IMR-90 (cell line): ENCODE results near the gene HOXB6. TPM values are rescaled to one million over a fixed set of nuclear protein-coding genes. Genes with fewer than 3 reads are reported as not detected.
A peak's percentile ranks its signal among the peaks of the same experiment; 100 is the strongest.

Experiments
- ATAC-seq: fragments of 200-7000 bp; cut with Tn5 transposase; 2 replicates; pipeline ENCODE4 v1.9.1; 2020; ENCODE audit warnings: low read depth, mild to moderate bottlenecking, moderate library complexity
- BruUV-seq: library from RNA; stranded (reverse); fragments of 400-500 nt; replicated peaks from 2 replicates; lab custom pipeline; 2021; lab: Mats Ljungman, UMichigan
- CTCF ChIA-PET: fragments of 300-600 bp; formaldehyde crosslinking; extraction: SDS; loops from one replicate; lab custom pipeline; 2021; ENCODE audit warnings: antibody characterized with exemption; lab: Yijun Ruan, JAX
- POLR2A ChIA-PET: fragments of 300-600 bp; sonication (Branson Sonifier 250); formaldehyde crosslinking; loops from one replicate; lab custom pipeline; 2022; ENCODE audit warnings: antibody characterized with exemption; ENCODE audit not compliant: unreplicated experiment; lab: Charles Lee
- DNase-seq: peaks from one replicate; pipeline ENCODE4 v3.0.0; 2013
- H2AFZ ChIP-seq: replicated peaks from 2 replicates; pipeline ENCODE3; 2013; ENCODE audit warnings: low read length, mild to moderate bottlenecking; ENCODE audit not compliant: poor library complexity
- H2AK5ac ChIP-seq: 2 replicates; pipeline ENCODE4 v1.6.1; 2013; ENCODE audit warnings: low read depth, low read length, inconsistent platforms
- H2AK9ac ChIP-seq: replicated peaks from 2 replicates; pipeline ENCODE3; 2013; ENCODE audit warnings: mild to moderate bottlenecking, low read depth, low read length, moderate library complexity; ENCODE audit not compliant: poor library complexity
- H2BK120ac ChIP-seq: 2 replicates; pipeline ENCODE4 v1.6.1; 2013; ENCODE audit warnings: low read depth, low read length, inconsistent platforms
- H2BK15ac ChIP-seq: 3 replicates; pipeline ENCODE4 v1.6.1; 2013; ENCODE audit warnings: low read depth, low read length, inconsistent platforms
- H2BK20ac ChIP-seq: 2 replicates; pipeline ENCODE4 v1.6.1; 2013; ENCODE audit warnings: low read depth, mild to moderate bottlenecking, inconsistent platforms, low read length, moderate library complexity
- H2BK5ac ChIP-seq: 2 replicates; pipeline ENCODE4 v1.6.1; 2013; ENCODE audit warnings: mild to moderate bottlenecking, low read depth, low read length, inconsistent platforms; ENCODE audit not compliant: poor library complexity, severe bottlenecking
- H3K14ac ChIP-seq: replicated peaks from 2 replicates; pipeline ENCODE4 v1.6.1; 2013; ENCODE audit warnings: low read depth, low read length, inconsistent platforms
- H3K18ac ChIP-seq: 2 replicates; pipeline ENCODE4 v1.6.1; 2013; ENCODE audit warnings: low read depth, low read length, control low read depth
- H3K23ac ChIP-seq: 2 replicates; pipeline ENCODE4 v1.6.1; 2013; ENCODE audit warnings: low read depth, low read length, inconsistent platforms
- H3K27ac ChIP-seq: 2 replicates; pipeline ENCODE4 v1.5.1; 2013; ENCODE audit warnings: mild to moderate bottlenecking, control low read depth, low read length; ENCODE audit not compliant: insufficient read depth
- H3K27me3 ChIP-seq: 2 replicates; pipeline ENCODE4 v1.6.1; 2013; ENCODE audit warnings: low read length; ENCODE audit not compliant: control insufficient read depth, insufficient read depth
- H3K36me3 ChIP-seq: 2 replicates; pipeline ENCODE4 v1.6.1; 2013; ENCODE audit warnings: low read length, mixed read lengths; ENCODE audit not compliant: control insufficient read depth, insufficient read depth
- H3K4ac ChIP-seq: 2 replicates; pipeline ENCODE4 v1.6.1; 2013; ENCODE audit warnings: low read depth, low read length, inconsistent platforms
- H3K4me1 ChIP-seq: 2 replicates; pipeline ENCODE4 v1.6.1; 2013; ENCODE audit warnings: low read length, mixed read lengths; ENCODE audit not compliant: control insufficient read depth, insufficient read depth
- H3K4me2 ChIP-seq: 2 replicates; pipeline ENCODE4 v1.6.1; 2013; ENCODE audit warnings: low read depth, mild to moderate bottlenecking, control low read depth, low read length, moderate library complexity
- H3K4me3 ChIP-seq: 2 replicates; pipeline ENCODE4 v1.5.1; 2013; ENCODE audit warnings: low read depth, mild to moderate bottlenecking, control low read depth, low read length, moderate library complexity; ENCODE audit not compliant: insufficient read depth
- H3K56ac ChIP-seq: 2 replicates; pipeline ENCODE4 v1.6.1; 2013; ENCODE audit warnings: low read length, inconsistent platforms; ENCODE audit not compliant: insufficient read depth; ENCODE audit errors: extremely low read depth
- H3K79me1 ChIP-seq, 2 experiments: 2 replicates each; pipeline ENCODE4 v1.6.1; 2013; ENCODE audit warnings: low read length in 2 of 2, inconsistent platforms in 1 of 2, low read depth in 1 of 2
- H3K9ac ChIP-seq: 2 replicates; pipeline ENCODE4 v1.6.1; 2013; ENCODE audit warnings: low read depth, low read length, control low read depth
- H3K9me1 ChIP-seq: 2 replicates; pipeline ENCODE4 v1.6.1; 2013; ENCODE audit warnings: low read length, inconsistent platforms; ENCODE audit not compliant: insufficient read depth
- H3K9me3 ChIP-seq: 2 replicates; pipeline ENCODE4 v1.6.1; 2013; ENCODE audit warnings: low read length; ENCODE audit not compliant: control insufficient read depth, insufficient read depth
- H4K20me1 ChIP-seq: 2 replicates; pipeline ENCODE4 v1.6.1; 2013; ENCODE audit warnings: low read length, inconsistent platforms; ENCODE audit not compliant: insufficient read depth
- H4K5ac ChIP-seq: 2 replicates; pipeline ENCODE4 v1.6.1; 2013; ENCODE audit warnings: mild to moderate bottlenecking, low read depth, low read length, control low read depth
- H4K8ac ChIP-seq, 2 experiments: 2 replicates each; pipeline ENCODE4 v1.6.1; 2013; ENCODE audit warnings: low read depth in 2 of 2, low read length in 2 of 2, control low read depth in 1 of 2, inconsistent platforms in 1 of 2
- H4K91ac ChIP-seq: 2 replicates; pipeline ENCODE4 v1.6.1; 2013; ENCODE audit warnings: low read depth, low read length, inconsistent platforms; ENCODE audit not compliant: insufficient read depth
- BHLHE40 ChIP-seq: fragments of 150-350 bp; IDR thresholded peaks from 2 replicates; pipeline ENCODE4 v1.6.1; 2016; ENCODE audit warnings: mild to moderate bottlenecking, low read depth, low read length
- ELK1 ChIP-seq: fragments of 150-350 bp; IDR thresholded peaks from 2 replicates; pipeline ENCODE4 v1.6.1; 2016; ENCODE audit warnings: low read depth, mild to moderate bottlenecking, low read length, moderate library complexity, borderline replicate concordance
- FOS ChIP-seq: fragments of 150-350 bp; IDR thresholded peaks from 2 replicates; pipeline ENCODE4 v1.6.1; 2016; ENCODE audit warnings: low read depth, low read length
- NFE2L2 ChIP-seq: fragments of 150-350 bp; IDR thresholded peaks from 2 replicates; pipeline ENCODE4 v1.6.1; 2016; ENCODE audit warnings: low read depth, mild to moderate bottlenecking, low read length
- RAD21 ChIP-seq: IDR thresholded peaks from 2 replicates; pipeline ENCODE4 v1.6.1; 2012; ENCODE audit warnings: low read length, improper control_type of control experiment
- SMC3 ChIP-seq: fragments of 150-350 bp; IDR thresholded peaks from 2 replicates; pipeline ENCODE4 v1.6.1; 2016; ENCODE audit warnings: low read depth, mild to moderate bottlenecking, antibody characterized with exemption, low read length, moderate library complexity
- USF2 ChIP-seq: fragments of 150-350 bp; IDR thresholded peaks from 2 replicates; pipeline ENCODE4 v1.6.1; 2017; ENCODE audit warnings: mild to moderate bottlenecking, antibody characterized with exemption, low read length, low read depth
- WGBS, 2 experiments: methylation state at CpG; one replicate each; pipeline versions ENCODE4 v1.1.5 to v1.1.7; 2013; ENCODE audit warnings: missing lambda C conversion rate in 2 of 2; ENCODE audit not compliant: insufficient read length in 1 of 2; ENCODE audit errors: extremely low coverage in 2 of 2; 5-methylcytosine and 5-hydroxymethylcytosine counted together
- dilution Hi-C: fragments of 300-500 bp; cut with HindIII; formaldehyde crosslinking; loops from one replicate; pipeline ENCODE4 v1.14.3; 2018; ENCODE audit warnings: low sequenced_read_pairs; ENCODE audit not compliant: unreplicated experiment
- in situ Hi-C: fragments of 300-500 bp; cut with MboI; formaldehyde crosslinking; loops from 3 replicates; pipeline ENCODE4 v1.14.3; 2019; ENCODE audit warnings: low sequenced_read_pairs, inconsistent platforms, mixed read lengths
- intact Hi-C: fragments of 100-400 bp; cut with micrococcal nuclease; formaldehyde crosslinking; loops from 2 replicates; pipeline ENCODE4 v1.10.0; 2022
- polyA plus RNA-seq, 3 experiments: library from polyadenylated mRNA; depleted of rRNA; stranded (reverse); fragments of >200 nt; gene quantifications; 2 replicates each; pipeline ENCODE4 v1.2.3, GENCODE V29; 2012; ENCODE audit warnings: low replicate concordance in 1 of 3
- total RNA-seq: library from RNA; depleted of rRNA; stranded (reverse); fragments of >200 nt; gene quantifications from 2 replicates; pipeline ENCODE4 v1.2.3, GENCODE V29; 2012
- TF ChIP-seq, protein P1 (sequence below): conservative IDR thresholded peaks from 2 replicates; pipeline ENCODE4 v1.5.1; 2012; ENCODE audit warnings: mild to moderate bottlenecking, low read depth, low read length, improper control_type of control experiment

Gene HOXB6
- total and polyA plus RNA-seq, 2 of the 4 experiments (the other 2 are of a cell fraction) = 11.1 to 42.2 TPM

GRCh38 chr17:48612456-48612853 is 7.7 kb upstream of the HOXB6 start:
- ChIA-PET CTCF (interaction anchor here (0.5 to 1.4 kb wide), 10 partner anchors 9 to 581 kb away, joined by 3 to 9 read pairs (median 4); no protein-coding TSS in a partner anchor), POLR2A (interaction anchor here (0.9 to 1.4 kb wide), 2 partner anchors 16 to 25 kb away, joined by 4 read pairs; no protein-coding TSS in a partner anchor)
- Histone ChIP-seq H4K20me1 (no peaks in the 10 kb centered on the region), H3K4ac (peak overlapping the region; percentile 59), H2AFZ (peak overlapping the region; percentile 84), H3K4me2 (peak overlapping the region; percentile 91), H3K4me3 (peak overlapping the region; percentile 63), H3K9me3 (no peaks in the 10 kb centered on the region), H3K79me1 (peaks cover 9 to 34% of the 10 kb centered on the region in 2 experiments; a peak in 3 of 4 replicates), H2AK9ac (peak overlapping the region; percentile 77), H2BK5ac (peak overlapping the region; percentile 79), H4K8ac (peak overlapping the region; percentile 26 to 93; a peak in 2 of 4 replicates), H2BK15ac (peak overlapping the region; percentile 5; the same call in 1 of the 3 replicates), H3K27me3 (peaks cover 23% of the 10 kb centered on the region), H3K14ac (peak overlapping the region; percentile 83), H4K5ac (0 out of 2 replicates have a peak overlapping the region, but pooled peaks have one; percentile 21), H2AK5ac (peak overlapping the region; percentile 23; the same call in 1 of the 2 replicates), H3K27ac (peak overlapping the region; percentile 87), H4K91ac (peak overlapping the region; percentile 14; the same call in 1 of the 2 replicates), H3K36me3 (peaks cover 3% of the 10 kb centered on the region; the same call in 1 of the 2 replicates), H3K4me1 (peaks cover 14% of the 10 kb centered on the region), H3K9me1 (0 out of 2 replicates have a peak, but pooled peaks cover 3% of the 10 kb centered on the region), H3K9ac (peak overlapping the region; percentile 96), H3K23ac (peak overlapping the region; percentile 66), H2BK120ac (no peak overlapping the region; the same call in 1 of the 2 replicates), H2BK20ac (no peak overlapping the region), H3K18ac (peak overlapping the region; percentile 1), H3K56ac (peak overlapping the region; percentile 50)
- intact Hi-C loops (no loop called here), in situ Hi-C loops (no loop called here), dilution Hi-C loops (no loop called here)
- DNase-seq (peak; percentile 54), ATAC-seq (0 out of 2 replicates have a peak, but pooled peaks have one; percentile 1)
- BruUV-seq = no TSS peak
- TF ChIP-seq RAD21 (no peak), SMC3 (no peak), NFE2L2 (0 out of 2 replicates have a peak, but pooled peaks have one; percentile 9), BHLHE40 (no peak), USF2 (no peak), FOS (no peak), ELK1 (no peak)
- TF ChIP-seq, protein P1, sequence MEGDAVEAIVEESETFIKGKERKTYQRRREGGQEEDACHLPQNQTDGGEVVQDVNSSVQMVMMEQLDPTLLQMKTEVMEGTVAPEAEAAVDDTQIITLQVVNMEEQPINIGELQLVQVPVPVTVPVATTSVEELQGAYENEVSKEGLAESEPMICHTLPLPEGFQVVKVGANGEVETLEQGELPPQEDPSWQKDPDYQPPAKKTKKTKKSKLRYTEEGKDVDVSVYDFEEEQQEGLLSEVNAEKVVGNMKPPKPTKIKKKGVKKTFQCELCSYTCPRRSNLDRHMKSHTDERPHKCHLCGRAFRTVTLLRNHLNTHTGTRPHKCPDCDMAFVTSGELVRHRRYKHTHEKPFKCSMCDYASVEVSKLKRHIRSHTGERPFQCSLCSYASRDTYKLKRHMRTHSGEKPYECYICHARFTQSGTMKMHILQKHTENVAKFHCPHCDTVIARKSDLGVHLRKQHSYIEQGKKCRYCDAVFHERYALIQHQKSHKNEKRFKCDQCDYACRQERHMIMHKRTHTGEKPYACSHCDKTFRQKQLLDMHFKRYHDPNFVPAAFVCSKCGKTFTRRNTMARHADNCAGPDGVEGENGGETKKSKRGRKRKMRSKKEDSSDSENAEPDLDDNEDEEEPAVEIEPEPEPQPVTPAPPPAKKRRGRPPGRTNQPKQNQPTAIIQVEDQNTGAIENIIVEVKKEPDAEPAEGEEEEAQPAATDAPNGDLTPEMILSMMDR = no peak
- WGBS, 2 experiments = 26% methylated on average over 10 of the region's 15 CpGs; no CpG with 5 or more reads in 1 of the 2 experiments
